HEK293 (cell line): ENCODE measurements around the gene STOX2.

Experiments used
- CTCF ChIA-PET: fragments of 350-600 bp; formaldehyde crosslinking; extraction: SDS; loops from one replicate; lab custom pipeline; 2021; ENCODE audit warnings: antibody characterized with exemption; lab: Yijun Ruan, JAX
- POLR2A ChIA-PET: fragments of 300-600 bp; formaldehyde crosslinking; extraction: SDS; loops from one replicate; lab custom pipeline; 2020; ENCODE audit warnings: antibody characterized with exemption, inconsistent platforms; lab: Yijun Ruan, JAX
- H3K27ac ChIP-seq: fragments of 200-500 bp; sonication (Bioruptor generic); 2 replicates; pipeline ENCODE4 v1.5.1; 2014; ENCODE audit warnings: low read depth, low read length, control low read depth, inconsistent platforms; ENCODE audit errors: extremely low read depth
- H3K36me3 ChIP-seq, 2 experiments: fragments of 200-500 bp in 1 of 2; sonication (Bioruptor generic) in 1 of 2; 1 replicate in 1 of 2; 2 replicates in 1 of 2; pipeline ENCODE4 v1.5.1; 2014 to 2017; ENCODE audit warnings: inconsistent platforms in 2 of 2, low read length in 2 of 2; ENCODE audit not compliant: control insufficient read depth in 2 of 2, insufficient read depth in 1 of 2
- H3K4me1 ChIP-seq: fragments of 200-500 bp; sonication (Bioruptor generic); 2 replicates; pipeline ENCODE4 v1.5.1; 2014; ENCODE audit warnings: mild to moderate bottlenecking, low read length, inconsistent platforms; ENCODE audit not compliant: control insufficient read depth, insufficient read depth
- H3K4me3 ChIP-seq: 2 replicates; pipeline ENCODE4 v1.5.1; 2011; ENCODE audit warnings: low read depth, mild to moderate bottlenecking, control low read depth, low read length, moderate library complexity
- H3K9me3 ChIP-seq: fragments of 200-500 bp; sonication (Bioruptor generic); 2 replicates; pipeline ENCODE4 v1.5.1; 2014; ENCODE audit warnings: low read depth, low read length, inconsistent platforms; ENCODE audit not compliant: control insufficient read depth, insufficient read depth
- FEZF1 ChIP-seq: fragments of 450-650 bp; formaldehyde crosslinking; IDR thresholded peaks from 2 replicates; pipeline ENCODE4 v1.5.1; 2016; ENCODE audit warnings: missing biosample characterization, missing genetic modification characterization
- GLI4 ChIP-seq: fragments of 450-650 bp; formaldehyde crosslinking; IDR thresholded peaks from 2 replicates; pipeline ENCODE4 v1.5.1; 2016; ENCODE audit warnings: missing biosample characterization, missing genetic modification characterization
- KLF10 ChIP-seq: fragments of 450-650 bp; IDR thresholded peaks from 2 replicates; pipeline ENCODE4 v1.5.1; 2018; ENCODE audit warnings: missing biosample characterization, mild to moderate bottlenecking, missing genetic modification characterization
- REPIN1 ChIP-seq: fragments of 450-650 bp; formaldehyde crosslinking; IDR thresholded peaks from 2 replicates; pipeline ENCODE4 v1.5.1; 2017; ENCODE audit warnings: missing biosample characterization, missing genetic modification characterization, low read depth
- SETDB1 ChIP-seq: IDR thresholded peaks from one replicate; pipeline ENCODE4 v1.6.1; 2017; ENCODE audit warnings: mild to moderate bottlenecking, low read length, moderate library complexity, mixed read lengths; ENCODE audit not compliant: insufficient read length
- ZBTB1 ChIP-seq: fragments of 450-650 bp; formaldehyde crosslinking; IDR thresholded peaks from 2 replicates; pipeline ENCODE4 v1.5.1; 2016; ENCODE audit warnings: missing biosample characterization, missing genetic modification characterization
- ZNF169 ChIP-seq: fragments of 450-650 bp; formaldehyde crosslinking; IDR thresholded peaks from 2 replicates; pipeline ENCODE4 v1.5.1; 2016; ENCODE audit warnings: missing biosample characterization, missing genetic modification characterization
- ZNF2 ChIP-seq: fragments of 450-650 bp; formaldehyde crosslinking; IDR thresholded peaks from 2 replicates; pipeline ENCODE4 v1.5.1; 2016; ENCODE audit warnings: missing biosample characterization, missing genetic modification characterization
- ZNF211 ChIP-seq: fragments of 450-650 bp; formaldehyde crosslinking; IDR thresholded peaks from 2 replicates; pipeline ENCODE4 v1.5.1; 2016; ENCODE audit warnings: low read depth, missing biosample characterization, missing genetic modification characterization
- ZNF214 ChIP-seq: fragments of 450-650 bp; formaldehyde crosslinking; IDR thresholded peaks from 2 replicates; pipeline ENCODE4 v1.5.1; 2017; ENCODE audit warnings: missing biosample characterization, mild to moderate bottlenecking, missing genetic modification characterization, borderline replicate concordance
- ZNF37A ChIP-seq: fragments of 450-650 bp; IDR thresholded peaks from 2 replicates; pipeline ENCODE4 v1.5.1; 2018; ENCODE audit warnings: missing biosample characterization, missing genetic modification characterization
- ZNF510 ChIP-seq: fragments of 450-650 bp; formaldehyde crosslinking; IDR thresholded peaks from 2 replicates; pipeline ENCODE4 v1.5.1; 2018; ENCODE audit warnings: mild to moderate bottlenecking, missing genetic modification characterization, missing biosample characterization; ENCODE audit not compliant: insufficient replicate concordance
- ZNF670 ChIP-seq: fragments of 450-650 bp; formaldehyde crosslinking; IDR thresholded peaks from 2 replicates; pipeline ENCODE4 v1.5.1; 2016; ENCODE audit warnings: missing biosample characterization, missing genetic modification characterization, low read depth
- ZNF791 ChIP-seq: fragments of 450-650 bp; formaldehyde crosslinking; IDR thresholded peaks from 2 replicates; pipeline ENCODE4 v1.5.1; 2016; ENCODE audit warnings: missing biosample characterization, missing genetic modification characterization
- ZNF837 ChIP-seq: fragments of 450-650 bp; formaldehyde crosslinking; IDR thresholded peaks from 2 replicates; pipeline ENCODE4 v1.5.1; 2016; ENCODE audit warnings: missing biosample characterization, missing genetic modification characterization
- ZNF843 ChIP-seq: fragments of 450-650 bp; formaldehyde crosslinking; IDR thresholded peaks from 2 replicates; pipeline ENCODE4 v1.5.1; 2016; ENCODE audit warnings: missing biosample characterization, missing genetic modification characterization
- ZSCAN23 ChIP-seq: fragments of 450-650 bp; formaldehyde crosslinking; IDR thresholded peaks from 2 replicates; pipeline ENCODE4 v1.5.1; 2016; ENCODE audit warnings: missing biosample characterization, missing genetic modification characterization
- TF ChIP-seq, protein P1 (sequence below): fragments of 450-650 bp; formaldehyde crosslinking; IDR thresholded peaks from 2 replicates; pipeline ENCODE4 v1.5.1; 2016; ENCODE audit warnings: missing biosample characterization, missing genetic modification characterization, low read depth
- TF ChIP-seq, protein P2 (sequence below): fragments of 450-650 bp; formaldehyde crosslinking; IDR thresholded peaks from 2 replicates; pipeline ENCODE4 v1.5.1; 2016; ENCODE audit warnings: missing biosample characterization, missing genetic modification characterization
- TF ChIP-seq, protein P3 (sequence below): fragments of 450-650 bp; formaldehyde crosslinking; IDR thresholded peaks from 2 replicates; pipeline ENCODE4 v1.5.1; 2016; ENCODE audit warnings: missing biosample characterization, missing genetic modification characterization

STOX2 gene

DNA sequence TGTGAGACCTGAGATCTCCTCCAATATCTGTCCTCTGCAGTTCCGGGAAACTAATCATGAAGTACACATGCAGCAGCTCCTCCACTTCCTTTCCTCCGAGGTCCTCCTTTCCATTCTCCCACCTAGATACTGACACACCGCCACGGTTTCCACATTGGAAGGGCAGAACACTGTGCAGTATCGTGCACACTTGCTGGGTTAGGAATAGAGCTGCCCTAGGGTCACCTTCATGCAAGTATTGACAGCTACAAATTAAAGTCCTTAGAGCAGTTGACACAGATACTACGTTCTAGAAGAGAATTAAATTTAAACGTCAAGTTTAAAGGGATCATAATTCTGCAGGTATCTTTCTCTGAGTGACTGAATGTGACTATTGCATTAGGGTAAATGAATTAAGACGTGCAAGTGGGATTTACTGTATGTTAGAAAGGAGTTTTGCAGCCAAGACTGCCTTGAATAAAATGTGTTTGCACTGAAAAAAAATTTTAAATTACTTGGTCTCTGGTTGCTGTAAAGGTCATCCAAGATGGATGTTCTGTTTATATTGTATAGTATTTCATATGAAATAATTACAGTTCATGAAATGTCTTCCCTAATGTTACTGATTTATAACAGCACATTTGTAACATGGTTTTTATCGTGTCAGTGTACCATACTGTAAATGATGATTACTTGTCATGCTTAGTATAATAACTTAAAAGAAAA lies 117.7 kb downstream of the STOX2 start:
- ChIA-PET POLR2A (no interaction called here), CTCF (no interaction called here)
- Histone ChIP-seq H3K27ac (no peak overlapping the region), H3K4me1 (no peaks in the 10 kb centered on the region), H3K36me3 (no peaks in the 10 kb centered on the region), H3K4me3 (no peak overlapping the region), H3K9me3 (no peaks in the 10 kb centered on the region)
- TF ChIP-seq ZSCAN23 (tag by site-specific recombination) (no peak), ZNF2 (no peak), ZNF211 (tag by site-specific recombination) (no peak), ZNF791 (tag by site-specific recombination) (no peak), GLI4 (no peak), ZNF37A (no peak), ZNF214 (tag by site-specific recombination) (no peak)
- TF ChIP-seq, protein P1, sequence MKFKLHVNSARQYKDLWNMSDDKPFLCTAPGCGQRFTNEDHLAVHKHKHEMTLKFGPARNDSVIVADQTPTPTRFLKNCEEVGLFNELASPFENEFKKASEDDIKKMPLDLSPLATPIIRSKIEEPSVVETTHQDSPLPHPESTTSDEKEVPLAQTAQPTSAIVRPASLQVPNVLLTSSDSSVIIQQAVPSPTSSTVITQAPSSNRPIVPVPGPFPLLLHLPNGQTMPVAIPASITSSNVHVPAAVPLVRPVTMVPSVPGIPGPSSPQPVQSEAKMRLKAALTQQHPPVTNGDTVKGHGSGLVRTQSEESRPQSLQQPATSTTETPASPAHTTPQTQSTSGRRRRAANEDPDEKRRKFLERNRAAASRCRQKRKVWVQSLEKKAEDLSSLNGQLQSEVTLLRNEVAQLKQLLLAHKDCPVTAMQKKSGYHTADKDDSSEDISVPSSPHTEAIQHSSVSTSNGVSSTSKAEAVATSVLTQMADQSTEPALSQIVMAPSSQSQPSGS (tag by site-specific recombination) = no peak

DNA sequence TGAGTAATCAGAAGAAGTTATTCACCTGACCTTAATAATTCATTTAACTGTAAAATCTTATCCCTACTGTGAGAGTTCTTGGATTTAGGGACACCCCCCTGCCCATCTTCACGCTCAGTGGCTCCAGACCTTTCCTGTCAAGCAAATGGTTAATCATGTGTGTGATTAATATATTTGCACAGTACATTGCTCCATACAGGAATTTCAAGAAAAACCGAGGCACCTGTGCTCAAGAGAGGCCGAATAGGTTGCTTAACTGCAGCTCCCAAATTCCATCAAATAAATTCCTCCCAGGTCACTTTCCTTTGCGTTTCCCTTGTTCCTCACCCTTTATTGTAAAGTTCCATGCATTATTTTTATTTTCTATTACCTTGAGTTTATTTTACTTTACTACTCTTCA lies 119.5 kb downstream of the STOX2 start:
- no peaks in the 10 kb centered on the region for H3K9me3 ChIP-seq
- CTCF ChIA-PET = no interaction called here
- no peak overlapping the region for H3K4me3 ChIP-seq
- TF ChIP-seq ZNF843 (tag by site-specific recombination) (no peak), ZNF169 (tag by site-specific recombination) (no peak), ZBTB1 (no peak), ZNF510 (tag by site-specific recombination) (no peak), ZNF837 (tag by site-specific recombination) (no peak), SETDB1 (no peak), REPIN1 (tag by site-specific recombination) (no peak)
- TF ChIP-seq, protein P2, sequence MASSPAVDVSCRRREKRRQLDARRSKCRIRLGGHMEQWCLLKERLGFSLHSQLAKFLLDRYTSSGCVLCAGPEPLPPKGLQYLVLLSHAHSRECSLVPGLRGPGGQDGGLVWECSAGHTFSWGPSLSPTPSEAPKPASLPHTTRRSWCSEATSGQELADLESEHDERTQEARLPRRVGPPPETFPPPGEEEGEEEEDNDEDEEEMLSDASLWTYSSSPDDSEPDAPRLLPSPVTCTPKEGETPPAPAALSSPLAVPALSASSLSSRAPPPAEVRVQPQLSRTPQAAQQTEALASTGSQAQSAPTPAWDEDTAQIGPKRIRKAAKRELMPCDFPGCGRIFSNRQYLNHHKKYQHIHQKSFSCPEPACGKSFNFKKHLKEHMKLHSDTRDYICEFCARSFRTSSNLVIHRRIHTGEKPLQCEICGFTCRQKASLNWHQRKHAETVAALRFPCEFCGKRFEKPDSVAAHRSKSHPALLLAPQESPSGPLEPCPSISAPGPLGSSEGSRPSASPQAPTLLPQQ (tag by site-specific recombination) = no peak
- H3K27ac ChIP-seq = no peak overlapping the region
- POLR2A ChIA-PET = no interaction called here
- no peaks in the 10 kb centered on the region for H3K4me1 ChIP-seq
- H3K36me3 ChIP-seq = no peaks in the 10 kb centered on the region

DNA sequence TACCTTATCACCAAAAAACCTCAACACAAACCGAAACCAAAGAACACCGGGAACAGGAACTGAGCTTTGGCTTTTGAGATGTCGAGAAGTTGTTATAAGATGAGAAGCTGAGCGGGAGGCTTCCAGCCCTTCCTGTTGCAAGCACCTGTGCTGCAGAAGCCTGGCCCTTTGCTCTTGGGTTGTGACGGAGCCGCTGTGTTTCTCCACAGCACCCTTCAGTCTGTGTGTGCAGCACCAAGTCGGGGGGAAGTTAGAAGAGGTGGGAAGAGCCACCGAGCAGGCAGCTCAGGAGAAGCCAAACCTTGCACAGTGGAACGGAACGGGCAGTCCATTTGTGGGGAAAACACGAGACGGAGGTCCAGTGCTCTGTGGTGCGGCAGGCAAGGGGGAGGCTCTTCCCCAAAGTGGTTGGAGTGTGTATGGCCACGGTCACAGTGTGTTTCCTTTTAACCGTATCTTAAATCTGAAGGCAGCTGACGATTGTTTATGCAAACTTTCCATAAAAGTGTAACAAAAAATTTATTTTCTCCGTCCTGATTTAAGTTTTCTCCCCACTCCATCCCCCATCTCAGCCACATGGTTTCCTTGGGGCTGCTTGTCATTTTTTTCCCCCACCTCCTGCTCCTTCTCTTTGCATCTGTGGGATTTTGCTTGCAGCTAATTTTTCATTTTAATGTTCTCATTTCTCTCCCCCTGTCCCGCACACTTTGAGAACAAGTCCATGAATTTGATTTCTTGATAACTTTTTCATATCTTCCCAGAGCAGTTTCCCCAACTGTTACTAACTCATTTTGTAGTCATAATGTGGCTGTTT lies 123.7 kb downstream of the STOX2 start:
- TF ChIP-seq ZNF670 (no peak), KLF10 (no peak), ZNF37A (no peak), FEZF1 (tag by site-specific recombination) (no peak)
- TF ChIP-seq, protein P3, sequence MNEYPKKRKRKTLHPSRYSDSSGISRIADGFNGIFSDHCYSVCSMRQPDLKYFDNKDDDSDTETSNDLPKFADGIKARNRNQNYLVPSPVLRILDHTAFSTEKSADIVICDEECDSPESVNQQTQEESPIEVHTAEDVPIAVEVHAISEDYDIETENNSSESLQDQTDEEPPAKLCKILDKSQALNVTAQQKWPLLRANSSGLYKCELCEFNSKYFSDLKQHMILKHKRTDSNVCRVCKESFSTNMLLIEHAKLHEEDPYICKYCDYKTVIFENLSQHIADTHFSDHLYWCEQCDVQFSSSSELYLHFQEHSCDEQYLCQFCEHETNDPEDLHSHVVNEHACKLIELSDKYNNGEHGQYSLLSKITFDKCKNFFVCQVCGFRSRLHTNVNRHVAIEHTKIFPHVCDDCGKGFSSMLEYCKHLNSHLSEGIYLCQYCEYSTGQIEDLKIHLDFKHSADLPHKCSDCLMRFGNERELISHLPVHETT = no peak
- no peak overlapping the region for H3K4me3 ChIP-seq

More for the DNA sequence above, 123.7 kb downstream of the STOX2 start:
- H3K36me3 ChIP-seq = no peaks in the 10 kb centered on the region
- POLR2A ChIA-PET = no interaction called here
- CTCF ChIA-PET = interaction anchor here (0.6 kb wide), 1 partner anchor 520 kb away, joined by 3 read pairs; no protein-coding TSS in a partner anchor
- no peak overlapping the region for H3K27ac ChIP-seq
- H3K4me1 ChIP-seq = no peaks in the 10 kb centered on the region
- H3K9me3 ChIP-seq = no peaks in the 10 kb centered on the region
